ENCODE results near the gene FRMPD1.

GRCh38 chr9:37752642-37753488 is 102.1 kb downstream of the FRMPD1 start:
- no peak for TF ChIP-seq POLR2A (IDR thresholded peaks at IDR 0.05; ENCODE audit: low read length)
- TF ChIP-seq GATA1 (IDR thresholded peaks at IDR 0.05; ENCODE audit: low read depth, low read length): no peak

Measured in erythroblast (primary cell).